Measurements from ENCODE around the gene EPB41L4B. TPM values are rescaled to one million over a fixed set of nuclear protein-coding genes. Genes with fewer than 3 reads are reported as not detected.

Gene EPB41L4B
- total and polyA plus RNA-seq, 8 donors, result 10.3 to 17.7 (median 15.3) TPM

DNA sequence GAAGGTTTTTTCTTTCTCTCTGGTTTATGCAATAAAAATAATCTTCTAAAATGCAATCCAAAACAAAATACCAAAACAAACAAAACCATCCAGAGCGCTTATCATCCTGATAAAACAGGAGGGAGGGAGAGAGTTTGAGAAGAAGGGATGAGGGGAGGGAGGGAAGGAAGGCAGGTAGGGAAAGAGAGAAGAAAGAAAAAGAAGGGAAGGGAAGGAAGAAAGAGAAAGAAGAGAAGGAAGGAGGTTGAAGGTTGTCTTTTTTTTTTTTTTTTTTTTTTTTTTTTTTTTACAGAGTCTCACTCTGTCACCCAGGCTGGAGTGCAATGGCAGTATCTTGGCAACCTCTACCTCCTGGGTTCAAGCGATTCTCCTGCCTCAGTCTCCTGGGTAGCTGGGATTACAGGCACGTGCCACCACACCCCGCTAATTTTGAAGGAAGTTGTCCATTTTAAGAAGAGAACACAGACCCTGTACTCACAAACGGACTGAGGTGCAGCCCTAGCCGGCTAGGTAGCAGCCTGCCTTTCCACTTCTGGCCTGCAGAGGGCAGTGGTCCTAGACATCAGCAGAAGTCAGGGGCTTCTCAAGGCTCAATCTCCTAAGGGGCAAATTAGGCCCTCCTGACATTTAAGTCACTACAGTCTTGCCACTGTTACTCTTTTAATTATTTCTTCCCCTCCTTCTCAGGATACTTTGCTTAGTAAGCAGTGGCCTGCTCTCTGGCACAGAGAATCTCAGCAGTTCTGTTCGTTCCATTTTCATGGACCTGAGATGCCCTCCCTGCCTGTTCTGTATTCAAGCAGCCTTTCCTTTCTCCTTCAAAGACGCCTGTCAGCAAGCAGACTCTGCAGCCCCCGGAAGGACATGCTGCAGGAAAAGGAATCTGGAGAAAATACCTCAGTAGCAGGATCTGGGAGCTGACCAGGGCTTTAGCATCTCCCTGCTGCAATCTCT lies 76.4 kb downstream of the EPB41L4B start:
- Histone ChIP-seq H3K36me3 (no peaks in the 10 kb centered on the region), H3K9me3 (no peaks in the 10 kb centered on the region), H3K27me3 (peaks cover 0 to 28% of the 10 kb centered on the region in 2 donors), H3K4me3 (no peak overlapping the region), H3K27ac (no peak overlapping the region), H3K4me1 (no peaks in the 10 kb centered on the region)
- DNase-seq, result peak; percentile 58 to 84 (median 72)
- intact Hi-C loops (cut with DNase I), result no loop called here
- ATAC-seq, result peak; percentile 98
- TF ChIP-seq, protein P1, sequence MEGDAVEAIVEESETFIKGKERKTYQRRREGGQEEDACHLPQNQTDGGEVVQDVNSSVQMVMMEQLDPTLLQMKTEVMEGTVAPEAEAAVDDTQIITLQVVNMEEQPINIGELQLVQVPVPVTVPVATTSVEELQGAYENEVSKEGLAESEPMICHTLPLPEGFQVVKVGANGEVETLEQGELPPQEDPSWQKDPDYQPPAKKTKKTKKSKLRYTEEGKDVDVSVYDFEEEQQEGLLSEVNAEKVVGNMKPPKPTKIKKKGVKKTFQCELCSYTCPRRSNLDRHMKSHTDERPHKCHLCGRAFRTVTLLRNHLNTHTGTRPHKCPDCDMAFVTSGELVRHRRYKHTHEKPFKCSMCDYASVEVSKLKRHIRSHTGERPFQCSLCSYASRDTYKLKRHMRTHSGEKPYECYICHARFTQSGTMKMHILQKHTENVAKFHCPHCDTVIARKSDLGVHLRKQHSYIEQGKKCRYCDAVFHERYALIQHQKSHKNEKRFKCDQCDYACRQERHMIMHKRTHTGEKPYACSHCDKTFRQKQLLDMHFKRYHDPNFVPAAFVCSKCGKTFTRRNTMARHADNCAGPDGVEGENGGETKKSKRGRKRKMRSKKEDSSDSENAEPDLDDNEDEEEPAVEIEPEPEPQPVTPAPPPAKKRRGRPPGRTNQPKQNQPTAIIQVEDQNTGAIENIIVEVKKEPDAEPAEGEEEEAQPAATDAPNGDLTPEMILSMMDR (IDR thresholded peaks at IDR 0.05), result peak; percentile 90 to 94

DNA sequence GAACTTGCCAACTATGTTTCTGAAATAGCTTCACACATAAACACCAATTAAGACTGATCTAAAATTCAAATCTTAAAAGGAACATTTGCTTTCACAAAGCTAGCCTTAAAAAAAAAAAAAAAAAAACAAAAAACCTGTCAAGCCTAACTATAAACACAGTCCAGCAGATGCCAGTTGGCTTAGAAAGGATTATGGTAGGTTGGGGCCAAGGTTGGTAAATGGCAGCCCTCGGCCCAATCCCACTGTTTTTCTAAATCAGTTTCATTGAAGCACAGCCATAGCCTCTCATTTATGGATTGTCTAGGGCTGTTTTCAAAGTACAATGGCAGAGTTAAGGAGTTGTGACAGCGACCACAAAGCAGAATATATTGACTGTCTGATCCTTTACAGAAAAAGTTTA lies 78.1 kb downstream of the EPB41L4B start:
- no peak overlapping the region for H3K27ac ChIP-seq
- TF ChIP-seq, protein P1 (IDR thresholded peaks at IDR 0.05), result no peak
- no peak for ATAC-seq
- H3K27me3 ChIP-seq, result peaks cover 0 to 28% of the 10 kb centered on the region in 2 donors
- intact Hi-C loops (cut with DNase I), result no loop called here
- no peaks in the 10 kb centered on the region for H3K4me1 ChIP-seq
- no peaks in the 10 kb centered on the region for H3K36me3 ChIP-seq
- no peaks in the 10 kb centered on the region for H3K9me3 ChIP-seq
- DNase-seq, result no peak
- no peak overlapping the region for H3K4me3 ChIP-seq

DNA sequence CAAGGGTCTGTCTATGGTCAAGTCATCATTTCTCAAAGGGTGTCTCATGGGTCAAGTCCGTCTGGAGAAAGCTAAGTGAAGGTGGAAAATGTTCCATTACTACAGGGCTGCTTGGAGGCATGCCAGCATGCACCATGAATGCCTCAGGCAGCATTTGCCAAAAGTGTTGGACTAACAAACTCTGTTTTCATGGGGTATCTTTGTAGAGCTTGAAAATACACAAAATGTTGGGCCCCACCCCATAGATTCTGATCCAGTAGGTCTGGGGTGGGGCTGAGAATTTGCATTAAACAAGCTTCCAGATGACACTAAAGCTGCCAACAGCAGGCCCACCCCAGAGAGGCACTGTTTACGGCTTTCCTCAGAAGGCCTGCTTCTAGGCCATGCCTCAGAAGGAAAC lies 78.8 kb downstream of the EPB41L4B start:
- ATAC-seq (no peak), DNase-seq (no peak)
- Histone ChIP-seq H3K9me3 (no peaks in the 10 kb centered on the region), H3K4me3 (no peak overlapping the region), H3K4me1 (no peaks in the 10 kb centered on the region), H3K36me3 (no peaks in the 10 kb centered on the region), H3K27ac (no peak overlapping the region), H3K27me3 (peaks cover 0 to 28% of the 10 kb centered on the region in 2 donors)
- intact Hi-C loops (cut with DNase I), result no loop called here
- TF ChIP-seq, protein P1 (IDR thresholded peaks at IDR 0.05), result no peak

DNA sequence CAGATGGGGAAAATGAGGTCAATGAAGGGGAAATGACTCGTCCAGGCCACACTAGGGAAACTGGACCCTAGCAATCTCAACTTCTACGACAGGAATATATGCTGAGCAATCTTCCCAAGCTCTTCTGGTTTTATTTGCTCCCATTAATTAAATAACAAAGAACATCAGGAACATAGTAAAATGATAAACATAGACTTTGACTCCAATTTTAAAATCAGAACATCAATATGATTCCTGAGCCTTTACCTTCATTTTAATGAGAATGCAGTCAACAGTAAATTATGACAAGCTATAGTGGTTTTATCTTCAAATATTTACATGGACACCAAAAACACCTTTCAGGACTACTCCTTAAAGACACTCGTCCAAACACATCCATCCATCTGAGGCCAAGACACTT lies 79.7 kb downstream of the EPB41L4B start:
- intact Hi-C loops (cut with DNase I), result no loop called here
- H3K36me3 ChIP-seq, result no peaks in the 10 kb centered on the region
- DNase-seq (no peak), ATAC-seq (no peak)
- H3K27me3 ChIP-seq, result peaks cover 0 to 27% of the 10 kb centered on the region in 2 donors
- no peak overlapping the region for H3K27ac ChIP-seq
- H3K4me1 ChIP-seq, result no peaks in the 10 kb centered on the region
- TF ChIP-seq, protein P1 (IDR thresholded peaks at IDR 0.05), result no peak
- no peaks in the 10 kb centered on the region for H3K9me3 ChIP-seq
- H3K4me3 ChIP-seq, result no peak overlapping the region

DNA sequence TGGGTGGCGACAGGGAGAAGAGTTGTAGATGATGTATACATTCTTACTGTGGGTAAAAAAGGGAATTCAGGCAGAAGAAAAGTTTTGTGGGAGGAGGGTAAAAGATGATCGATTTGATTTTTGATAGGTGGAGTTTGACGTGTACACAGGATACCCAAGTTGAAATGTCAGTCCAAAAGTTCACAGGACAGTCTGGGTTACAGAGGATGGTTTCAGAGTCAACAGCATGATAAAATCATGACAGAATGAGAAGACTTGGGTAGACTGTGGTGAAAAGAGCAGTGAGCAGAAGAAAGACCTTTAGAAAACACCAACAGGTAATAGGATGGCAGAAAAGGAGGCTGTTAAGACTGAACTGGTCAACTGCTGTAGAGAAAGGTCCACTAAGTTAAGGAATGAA lies 81.6 kb downstream of the EPB41L4B start:
- H3K36me3 ChIP-seq, result no peaks in the 10 kb centered on the region
- H3K4me3 ChIP-seq, result no peak overlapping the region
- H3K9me3 ChIP-seq, result no peaks in the 10 kb centered on the region
- peaks cover 0 to 9% of the 10 kb centered on the region in 2 donors for H3K27me3 ChIP-seq
- TF ChIP-seq, protein P1 (IDR thresholded peaks at IDR 0.05), result no peak
- intact Hi-C loops (cut with DNase I), result no loop called here
- no peak overlapping the region for H3K27ac ChIP-seq
- no peak for ATAC-seq
- H3K4me1 ChIP-seq, result no peaks in the 10 kb centered on the region
- no peak for DNase-seq

All from left lung (tissue), 10 donors.